CD4-positive, alpha-beta T cell treated with Interleukin-6 for 4 hours (primary cell): ENCODE data around the gene KLF2.

Experiments used
- DNase-seq: peaks from one replicate; pipeline ENCODE4 v3.0.0-alpha.2; 2020; ENCODE audit warnings: mixed read lengths

The KLF2 gene

DNA sequence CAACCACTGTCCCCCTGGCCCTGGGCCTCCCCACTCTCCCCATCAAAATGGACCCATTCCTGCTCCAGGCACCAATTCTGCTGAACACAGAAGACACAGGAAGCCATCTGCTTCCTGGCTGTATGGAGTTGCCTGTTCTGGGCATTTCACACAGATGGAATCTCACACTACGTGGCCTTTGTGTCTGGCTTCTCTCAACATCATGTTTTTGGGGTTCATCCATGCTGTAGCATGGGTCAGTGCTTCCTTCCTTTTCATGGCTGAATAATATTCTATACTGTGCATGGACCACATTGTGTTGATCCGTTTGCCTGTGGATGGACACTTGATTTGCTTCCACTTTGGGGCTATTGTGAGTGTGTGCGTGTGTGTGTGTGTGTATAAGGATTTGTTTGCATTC is 15.0 kb upstream of the KLF2 start:
- no peak for DNase-seq

DNA sequence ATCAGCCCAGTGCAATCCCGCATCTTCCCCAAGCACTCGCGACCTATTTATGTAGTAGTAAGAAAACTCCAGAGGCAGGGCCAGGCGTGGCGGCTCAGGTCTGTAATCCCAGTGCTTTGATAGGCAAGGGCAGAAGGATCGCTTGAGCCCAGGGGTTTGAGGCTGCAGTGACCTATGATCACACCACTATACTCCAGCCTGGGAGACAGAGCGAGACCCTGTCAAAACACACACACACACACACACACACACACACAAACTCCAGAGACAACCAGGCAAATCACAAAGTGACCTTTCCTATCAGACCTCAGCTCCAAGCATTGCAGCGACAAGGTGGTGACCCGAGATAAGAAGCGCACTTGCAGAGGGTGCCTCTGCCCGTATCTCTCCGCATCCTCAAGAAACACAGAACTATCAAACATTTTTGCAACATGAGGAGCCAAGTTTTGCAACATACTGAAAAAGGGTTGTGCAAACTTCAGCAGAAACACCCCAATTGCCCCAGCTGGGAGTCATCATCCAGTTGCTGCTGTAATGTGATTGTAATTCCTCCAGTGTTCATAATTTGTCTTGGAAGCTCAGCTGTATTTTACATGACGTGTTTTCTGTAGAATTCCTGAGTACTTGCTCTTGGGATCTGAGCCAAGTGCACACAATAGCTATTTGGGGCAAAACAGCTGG is 8.7 kb upstream of the KLF2 start:
- no peak for DNase-seq

DNA sequence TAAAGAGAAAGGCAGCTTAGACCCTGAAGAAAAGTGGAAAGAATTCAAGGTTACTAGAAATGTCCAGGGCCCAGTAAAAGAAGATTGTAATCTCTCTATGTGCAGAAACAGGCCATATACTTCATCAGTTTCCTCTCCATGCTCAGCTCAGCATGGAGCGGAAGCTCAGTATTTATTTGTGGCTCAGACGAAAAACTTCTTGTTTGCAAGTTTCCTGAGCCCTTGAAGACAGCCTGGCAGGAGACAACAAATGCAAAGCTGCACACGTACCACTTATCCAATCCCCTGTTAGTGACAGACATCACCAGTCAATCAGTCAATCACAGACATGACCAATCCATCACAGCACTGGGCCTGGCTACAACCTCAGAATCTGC is 8.1 kb upstream of the KLF2 start:
- DNase-seq = no peak

DNA sequence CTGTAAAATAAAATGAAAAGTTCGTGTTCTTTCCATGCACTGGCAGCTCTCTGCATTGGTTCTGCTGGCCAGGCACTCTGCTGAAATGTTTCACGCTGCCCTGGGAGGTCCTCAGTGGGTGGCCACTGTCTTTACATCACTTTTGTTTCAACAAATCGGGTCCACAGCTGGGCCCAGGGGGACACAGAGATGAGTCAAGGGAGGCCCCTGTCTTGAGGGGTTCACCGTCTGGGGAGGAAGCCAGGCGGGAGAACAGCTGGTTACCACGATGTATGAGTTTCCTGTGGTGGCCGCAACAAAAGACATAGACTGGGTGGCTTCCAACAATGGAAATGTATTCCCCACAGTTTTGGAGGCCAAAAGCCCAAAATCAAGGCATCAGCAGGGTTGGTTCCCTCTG is 5.1 kb upstream of the KLF2 start:
- DNase-seq = peak; percentile 55

- DNase-seq = no peak
Observed at GRCh38 chr19:16320987-16321386, 3.6 kb upstream of the KLF2 start.

- peak; percentile 71 for DNase-seq
Observed at GRCh38 chr19:16325161-16325527, 518 bp downstream of the KLF2 start.

- peak; percentile 78 for DNase-seq
Observed at GRCh38 chr19:16325641-16326400, 1.2 kb downstream of the KLF2 start.

GRCh38 chr19:16326401-16327168 is 2.0 kb downstream of the KLF2 start:
- peak; percentile 66 for DNase-seq

GRCh38 chr19:16327169-16327475 is 2.5 kb downstream of the KLF2 start:
- DNase-seq = no peak

GRCh38 chr19:16327501-16327900 is 2.9 kb downstream of the KLF2 start:
- DNase-seq = peak; percentile 32

DNA sequence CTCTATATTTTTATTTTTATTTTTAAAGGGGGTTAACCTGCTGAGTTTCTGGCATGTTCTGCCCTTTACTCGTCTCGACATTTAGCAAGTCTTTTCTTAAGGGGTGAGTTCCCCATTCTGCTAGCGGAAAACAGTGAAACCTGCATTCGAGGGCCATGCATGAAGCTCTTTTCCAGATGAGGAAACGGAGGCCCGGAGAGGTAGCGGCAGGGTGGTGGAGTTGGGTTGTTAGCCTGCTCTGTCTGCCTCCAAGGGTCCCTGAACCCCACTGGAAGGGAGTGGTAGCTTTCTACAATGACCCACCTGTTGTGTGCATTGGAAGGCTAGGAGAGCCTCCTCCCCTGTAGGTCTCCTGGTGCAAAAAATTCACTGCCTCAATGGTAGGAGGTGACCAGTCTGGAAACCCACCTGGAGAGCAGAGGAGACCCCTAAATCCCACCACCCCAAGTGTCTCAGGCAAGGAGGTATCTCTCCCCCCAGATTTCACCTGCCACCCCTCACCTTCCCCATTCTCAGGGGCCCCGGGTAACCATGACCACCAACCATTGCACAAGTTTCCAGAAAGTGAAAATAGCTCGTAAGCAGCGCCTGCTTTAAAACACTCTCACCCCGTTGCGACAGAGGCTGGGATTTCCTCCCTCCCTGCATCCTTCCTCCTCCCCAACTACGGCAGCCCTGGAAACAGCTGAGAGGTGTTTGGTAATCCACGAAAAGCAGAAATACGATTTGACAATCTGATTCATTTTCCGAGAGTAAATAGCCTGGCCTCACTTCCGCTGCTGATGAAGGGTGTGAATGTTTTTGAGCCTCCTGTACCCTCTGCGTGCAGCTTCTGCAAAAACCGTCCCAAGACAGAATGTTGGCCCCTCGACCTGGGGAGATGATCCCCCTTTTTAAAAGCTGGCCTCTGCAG is 3.5 kb downstream of the KLF2 start:
- peak; percentile 56 for DNase-seq

GRCh38 chr19:16328824-16329482 is 4.3 kb downstream of the KLF2 start:
- DNase-seq = peak; percentile 55

- DNase-seq = peak; percentile 96
Observed at GRCh38 chr19:16330368-16330801, 5.8 kb downstream of the KLF2 start.

- DNase-seq = peak; percentile 20
Observed at GRCh38 chr19:16330806-16331690, 6.4 kb downstream of the KLF2 start.

GRCh38 chr19:16333001-16333586 is 8.5 kb downstream of the KLF2 start:
- DNase-seq = no peak

GRCh38 chr19:16334411-16334810 is 9.8 kb downstream of the KLF2 start:
- DNase-seq = no peak

GRCh38 chr19:16335226-16335625 is 10.6 kb downstream of the KLF2 start:
- DNase-seq = no peak

GRCh38 chr19:16336571-16336970 is 11.9 kb downstream of the KLF2 start:
- no peak for DNase-seq

GRCh38 chr19:16337809-16338469 is 13.3 kb downstream of the KLF2 start:
- no peak for DNase-seq
